B cell (primary cell): ENCODE data around the gene ADGRD1. TPM values are rescaled to one million over a fixed set of nuclear protein-coding genes. Genes with fewer than 3 reads are reported as not detected.

Experiments
- ATAC-seq: fragments of 200-7000 bp; cut with Tn5 transposase; one replicate; pipeline ENCODE4 v1.10.0; 2021; ENCODE audit warnings: low read depth, mild to moderate bottlenecking, moderate number of reproducible peaks, moderate library complexity
- CTCF ChIA-PET: fragments of 350-600 bp; sonication (Branson Sonifier 250); formaldehyde crosslinking; loops from one replicate; lab custom pipeline; 2021; ENCODE audit warnings: antibody characterized with exemption, inconsistent platforms; lab: Charles Lee
- POLR2A ChIA-PET: fragments of 350-600 bp; sonication (Branson Sonifier 250); formaldehyde crosslinking; loops from one replicate; lab custom pipeline; 2021; ENCODE audit warnings: antibody characterized with exemption; lab: Charles Lee
- DNase-seq: peaks from one replicate; pipeline ENCODE4 v3.0.0; 2013
- H2AFZ ChIP-seq: 2 replicates; pipeline ENCODE4 v1.6.1; 2012; ENCODE audit warnings: mild to moderate bottlenecking, low read depth, low read length; ENCODE audit not compliant: insufficient read depth, poor library complexity, severe bottlenecking
- H3K27ac ChIP-seq, 2 donors: 1 replicate in 1 of 2; 2 replicates in 1 of 2; pipeline ENCODE4 v1.5.1; 2012 to 2013; ENCODE audit warnings: low read length in 2 of 2, mild to moderate bottlenecking in 2 of 2, moderate library complexity in 1 of 2
- H3K27me3 ChIP-seq, 4 experiments: fragments of 200-600 bp in 1 of 4; sonication (generic) in 1 of 4; replicated peaks in 1 of 4; 1 replicate in 2 of 4; 2 replicates in 2 of 4; pipeline versions ENCODE4 v1.6.1 to v1.7.0; 2013 to 2016; ENCODE audit warnings: low read length in 3 of 4, mild to moderate bottlenecking in 2 of 4, mixed read lengths in 1 of 4, moderate library complexity in 1 of 4; ENCODE audit not compliant: insufficient read depth in 4 of 4, control insufficient read depth in 3 of 4; ENCODE audit errors: control extremely low read depth in 1 of 4
- H3K36me3 ChIP-seq, 2 experiments: replicated peaks in 1 of 2; 1 replicate in 1 of 2; 2 replicates in 1 of 2; pipeline versions ENCODE4 v1.6.1 to v1.7.1; 2013; ENCODE audit warnings: low read length in 1 of 2; ENCODE audit not compliant: insufficient read depth in 2 of 2, control insufficient read depth in 1 of 2; ENCODE audit errors: control extremely low read depth in 1 of 2, extremely low read depth in 1 of 2
- H3K4me1 ChIP-seq, 2 donors: fragments of 200-600 bp in 1 of 2; sonication (generic) in 1 of 2; 1 replicate in 1 of 2; 2 replicates in 1 of 2; pipeline versions ENCODE4 v1.5.1 to v1.6.1; 2013 to 2017; ENCODE audit warnings: low read length in 2 of 2; ENCODE audit not compliant: control insufficient read depth in 2 of 2, insufficient read depth in 2 of 2
- H3K4me2 ChIP-seq: replicated peaks from 2 replicates; pipeline ENCODE3; 2012; ENCODE audit warnings: mild to moderate bottlenecking, low read depth, low read length; ENCODE audit not compliant: poor library complexity, severe bottlenecking
- H3K4me3 ChIP-seq, 5 experiments: fragments of 200-600 bp in 1 of 5; sonication (generic) in 1 of 5; 1 replicate in 3 of 5; 2 replicates in 2 of 5; pipeline versions ENCODE4 v1.5.1 to v1.7.0; 2011 to 2016; ENCODE audit warnings: low read length in 4 of 5, mild to moderate bottlenecking in 4 of 5, low read depth in 2 of 5, control low read depth in 1 of 5, moderate library complexity in 1 of 5; ENCODE audit not compliant: insufficient read depth in 1 of 5; ENCODE audit errors: control extremely low read depth in 1 of 5, extremely low read depth in 1 of 5
- H3K79me2 ChIP-seq: fragments of 200-600 bp; sonication (generic); one replicate; pipeline ENCODE4 v1.6.0; 2016; ENCODE audit warnings: low read length; ENCODE audit not compliant: control insufficient read depth, insufficient read depth
- H3K9ac ChIP-seq: fragments of 200-600 bp; sonication (generic); 2 replicates; pipeline ENCODE4 v1.6.1; 2017; ENCODE audit warnings: mild to moderate bottlenecking, low read length, moderate library complexity
- H3K9me3 ChIP-seq, 3 donors: one replicate each; pipeline versions ENCODE4 v1.6.1 to v1.7.1; 2013; ENCODE audit warnings: low read length in 2 of 3; ENCODE audit not compliant: control insufficient read depth in 2 of 3, insufficient read depth in 1 of 3; ENCODE audit errors: control extremely low read depth in 1 of 3
- H4K20me1 ChIP-seq: 2 replicates; pipeline ENCODE4 v1.6.0; 2012; ENCODE audit warnings: mild to moderate bottlenecking, low read length; ENCODE audit not compliant: insufficient read depth, control insufficient read depth, poor library complexity, severe bottlenecking
- H3K27ac Mint-ChIP-seq: one replicate; pipeline ENCODE4 v1.8.0; 2021; ENCODE audit warnings: mixed read lengths
- H3K27me3 Mint-ChIP-seq: one replicate; pipeline ENCODE4 v1.8.0; 2021; ENCODE audit warnings: mixed read lengths
- H3K4me1 Mint-ChIP-seq: one replicate; pipeline ENCODE4 v1.8.0; 2021; ENCODE audit warnings: mixed read lengths
- H3K4me3 Mint-ChIP-seq: one replicate; pipeline ENCODE4 v1.8.0; 2021; ENCODE audit warnings: mixed read lengths
- H3K9me3 Mint-ChIP-seq: one replicate; pipeline ENCODE4 v1.8.0; 2022; ENCODE audit warnings: mixed read lengths; ENCODE audit not compliant: insufficient read depth
- EZH2 ChIP-seq: IDR thresholded peaks from 2 replicates; pipeline ENCODE4 v1.6.1; 2012; ENCODE audit warnings: borderline replicate concordance, low read depth, mild to moderate bottlenecking, moderate library complexity, low read length; ENCODE audit not compliant: insufficient read depth, poor library complexity, severe bottlenecking
- WGBS: methylation state at CpG from one replicate; pipeline ENCODE4 v1.1.5; 2013; ENCODE audit warnings: missing lambda C conversion rate; ENCODE audit not compliant: insufficient coverage; 5-methylcytosine and 5-hydroxymethylcytosine counted together
- intact Hi-C: fragments of 100-400 bp; cut with micrococcal nuclease; formaldehyde crosslinking; loops from one replicate; pipeline ENCODE4 v1.10.0; 2022
- polyA plus RNA-seq: library from polyadenylated mRNA; depleted of rRNA; stranded (reverse); fragments of >200 nt; gene quantifications from 2 replicates; pipeline ENCODE4 v1.2.3, GENCODE V29; 2012
- total RNA-seq, 2 donors: library from RNA; stranded (reverse); fragments of 120-200 nt in 1 of 2; gene quantifications; 1 replicate in 1 of 2; 2 replicates in 1 of 2; pipeline versions ENCODE4 v1.2.3 to v1.2.4, GENCODE V29; 2013 to 2022
- TF ChIP-seq, protein P1 (sequence below): fragments of 200-600 bp; IDR thresholded peaks from one replicate; pipeline ENCODE4 v1.8.0; 2022; ENCODE audit warnings: antibody characterized with exemption, mild to moderate bottlenecking

Gene ADGRD1
- total and polyA plus RNA-seq, 2 donors (not counting 1 experiment from before 2014, with no cell fraction given) = 1.1 to 2.2 TPM

GRCh38 chr12:130967636-130968035 lies 13.9 kb downstream of the ADGRD1 start:
- intact Hi-C loops = no loop called here
- no peak overlapping the region for H3K4me2 ChIP-seq
- 96% methylated on average over 16 of the region's 16 CpGs for WGBS

GRCh38 chr12:130968611-130969010 lies 14.9 kb downstream of the ADGRD1 start:
- ATAC-seq (no peak), DNase-seq (no peak)
- Histone ChIP-seq H3K36me3 (no peaks in the 10 kb centered on the region), H3K27ac (no peak overlapping the region), H3K79me2 (no peaks in the 10 kb centered on the region), H3K9ac (no peak overlapping the region), H4K20me1 (no peaks in the 10 kb centered on the region), H3K4me2 (no peak overlapping the region), H3K27me3 (no peaks in the 10 kb centered on the region), H3K4me3 (no peak overlapping the region), H3K9me3 (peaks cover 0 to 2% (median 0%) of the 10 kb centered on the region in 3 donors), H2AFZ (no peak overlapping the region), H3K4me1 (peaks cover 10 to 13% of the 10 kb centered on the region in 2 donors)
- CTCF ChIA-PET = no interaction called here
- no peaks in the 10 kb centered on the region for H3K9me3 Mint-ChIP-seq
- intact Hi-C loops = no loop called here
- 88% methylated on average over 6 of the region's 7 CpGs for WGBS
- peaks cover 27% of the 10 kb centered on the region for H3K4me1 Mint-ChIP-seq
- H3K4me3 Mint-ChIP-seq = no peak overlapping the region
- peaks cover 17% of the 10 kb centered on the region for H3K27me3 Mint-ChIP-seq
- POLR2A ChIA-PET = no interaction called here
- no peak overlapping the region for H3K27ac Mint-ChIP-seq
- TF ChIP-seq, protein P1, sequence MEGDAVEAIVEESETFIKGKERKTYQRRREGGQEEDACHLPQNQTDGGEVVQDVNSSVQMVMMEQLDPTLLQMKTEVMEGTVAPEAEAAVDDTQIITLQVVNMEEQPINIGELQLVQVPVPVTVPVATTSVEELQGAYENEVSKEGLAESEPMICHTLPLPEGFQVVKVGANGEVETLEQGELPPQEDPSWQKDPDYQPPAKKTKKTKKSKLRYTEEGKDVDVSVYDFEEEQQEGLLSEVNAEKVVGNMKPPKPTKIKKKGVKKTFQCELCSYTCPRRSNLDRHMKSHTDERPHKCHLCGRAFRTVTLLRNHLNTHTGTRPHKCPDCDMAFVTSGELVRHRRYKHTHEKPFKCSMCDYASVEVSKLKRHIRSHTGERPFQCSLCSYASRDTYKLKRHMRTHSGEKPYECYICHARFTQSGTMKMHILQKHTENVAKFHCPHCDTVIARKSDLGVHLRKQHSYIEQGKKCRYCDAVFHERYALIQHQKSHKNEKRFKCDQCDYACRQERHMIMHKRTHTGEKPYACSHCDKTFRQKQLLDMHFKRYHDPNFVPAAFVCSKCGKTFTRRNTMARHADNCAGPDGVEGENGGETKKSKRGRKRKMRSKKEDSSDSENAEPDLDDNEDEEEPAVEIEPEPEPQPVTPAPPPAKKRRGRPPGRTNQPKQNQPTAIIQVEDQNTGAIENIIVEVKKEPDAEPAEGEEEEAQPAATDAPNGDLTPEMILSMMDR = no peak
- TF ChIP-seq EZH2 = no peak

More at GRCh38 chr12:130967636-130968035, 13.9 kb downstream of the ADGRD1 start:
- Mint-ChIP-seq H3K4me1 (peaks cover 27% of the 10 kb centered on the region), H3K4me3 (no peak overlapping the region), H3K27ac (no peak overlapping the region), H3K9me3 (no peaks in the 10 kb centered on the region), H3K27me3 (peaks cover 17% of the 10 kb centered on the region)
- H2AFZ ChIP-seq = no peak overlapping the region
- peaks cover 10 to 13% of the 10 kb centered on the region in 2 donors for H3K4me1 ChIP-seq
- peaks cover 0 to 2% (median 0%) of the 10 kb centered on the region in 3 donors for H3K9me3 ChIP-seq
- TF ChIP-seq EZH2 = no peak
- TF ChIP-seq, protein P1 = no peak
- no peak overlapping the region for H3K4me3 ChIP-seq
- CTCF ChIA-PET = no interaction called here
- POLR2A ChIA-PET = no interaction called here
- H3K79me2 ChIP-seq = no peaks in the 10 kb centered on the region
- H4K20me1 ChIP-seq = no peaks in the 10 kb centered on the region
- no peak overlapping the region for H3K9ac ChIP-seq
- ATAC-seq (no peak), DNase-seq (no peak)
- no peaks in the 10 kb centered on the region for H3K27me3 ChIP-seq
- H3K36me3 ChIP-seq = no peaks in the 10 kb centered on the region
- H3K27ac ChIP-seq = no peak overlapping the region
